HTERT RPE-1 (cell line): ENCODE results near the gene SLCO2B1.

Experiments used
- in situ Hi-C: fragments of 300-500 bp; cut with MboI; formaldehyde crosslinking; loops from 4 replicates; pipeline ENCODE4 v1.14.3; 2020; ENCODE audit warnings: low sequenced_read_pairs

SLCO2B1 gene

DNA sequence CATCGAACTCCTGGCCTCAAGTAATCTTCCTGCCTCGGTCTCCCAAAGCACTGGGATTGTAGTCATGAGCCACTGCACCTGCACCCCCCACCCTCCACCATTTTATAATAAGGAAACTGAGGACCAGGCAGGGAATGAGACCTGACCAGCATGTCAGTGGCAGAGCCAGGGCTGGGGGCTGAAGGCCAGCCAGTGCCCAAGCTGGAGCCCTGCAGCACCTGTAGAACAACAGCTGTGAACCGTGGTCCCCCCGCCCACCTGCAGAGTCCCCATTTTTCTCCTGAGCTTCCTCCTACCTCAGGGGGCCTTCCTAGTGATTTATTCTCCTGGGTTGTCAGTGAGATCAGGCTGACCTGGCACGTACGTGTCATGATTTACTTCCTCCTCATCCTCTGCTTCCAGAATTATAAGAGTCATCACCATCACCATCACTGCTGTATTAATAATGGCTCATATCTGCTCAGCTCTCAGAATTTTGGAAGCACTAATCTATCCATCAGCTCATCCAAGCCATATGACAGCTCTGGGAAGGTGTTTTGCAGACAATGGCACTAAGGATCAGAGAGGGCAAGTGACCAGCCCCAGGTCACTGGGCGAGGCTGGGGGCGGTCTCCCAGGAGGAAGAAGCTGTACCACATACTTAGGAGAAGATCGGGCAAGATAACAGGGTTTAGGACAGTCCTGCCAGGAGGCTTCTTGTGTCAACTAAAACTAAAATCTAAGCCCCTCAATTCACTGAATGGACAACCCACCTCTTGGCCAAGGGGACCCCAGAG lies 5.5 kb upstream of the SLCO2B1 start:
- in situ Hi-C loops = no loop called here

DNA sequence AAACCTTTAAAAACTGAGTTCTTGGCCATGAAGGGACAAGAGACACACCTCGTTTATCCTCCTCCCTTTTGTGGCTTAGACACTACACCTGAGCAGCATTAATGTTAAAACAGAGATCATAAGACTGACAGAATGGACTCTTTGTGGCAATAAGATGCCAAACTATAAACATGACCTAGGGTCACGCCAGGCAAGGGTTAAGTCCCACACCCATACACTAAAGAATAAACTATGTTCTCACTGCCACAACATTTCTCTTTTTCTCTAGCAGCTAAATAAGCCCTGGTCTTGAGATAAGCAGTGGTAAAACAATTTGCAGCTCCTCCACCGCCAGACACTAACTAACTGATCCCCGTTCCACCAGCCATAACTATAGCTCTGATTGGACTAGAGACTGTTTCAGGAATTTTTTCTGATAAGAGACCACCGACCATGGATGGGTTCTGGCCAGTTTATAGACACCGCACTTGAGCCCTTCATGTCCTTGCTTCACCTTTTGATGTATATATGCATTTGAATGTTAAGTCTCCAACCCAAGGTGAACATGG lies 4.9 kb upstream of the SLCO2B1 start:
- in situ Hi-C loops = no loop called here

DNA sequence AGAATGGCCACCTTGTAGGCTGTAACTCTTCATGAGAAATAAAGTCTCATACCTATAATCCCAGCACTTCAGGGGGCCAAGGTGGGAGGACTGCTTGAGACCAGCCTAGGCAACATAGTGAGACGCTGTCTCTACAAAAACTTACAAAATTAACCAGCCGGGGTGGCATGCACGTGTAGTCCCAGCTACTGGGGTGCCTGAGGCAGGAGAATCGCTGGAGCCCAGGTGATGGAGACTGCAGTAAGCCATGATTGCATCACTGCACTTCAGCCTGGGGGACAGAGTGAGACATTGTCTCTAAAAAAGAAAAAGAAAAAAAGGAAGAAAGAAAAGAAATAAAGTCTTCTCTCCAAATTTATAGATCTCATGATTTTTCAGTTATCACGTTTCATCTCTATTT lies 4.2 kb upstream of the SLCO2B1 start:
- in situ Hi-C loops = no loop called here

DNA sequence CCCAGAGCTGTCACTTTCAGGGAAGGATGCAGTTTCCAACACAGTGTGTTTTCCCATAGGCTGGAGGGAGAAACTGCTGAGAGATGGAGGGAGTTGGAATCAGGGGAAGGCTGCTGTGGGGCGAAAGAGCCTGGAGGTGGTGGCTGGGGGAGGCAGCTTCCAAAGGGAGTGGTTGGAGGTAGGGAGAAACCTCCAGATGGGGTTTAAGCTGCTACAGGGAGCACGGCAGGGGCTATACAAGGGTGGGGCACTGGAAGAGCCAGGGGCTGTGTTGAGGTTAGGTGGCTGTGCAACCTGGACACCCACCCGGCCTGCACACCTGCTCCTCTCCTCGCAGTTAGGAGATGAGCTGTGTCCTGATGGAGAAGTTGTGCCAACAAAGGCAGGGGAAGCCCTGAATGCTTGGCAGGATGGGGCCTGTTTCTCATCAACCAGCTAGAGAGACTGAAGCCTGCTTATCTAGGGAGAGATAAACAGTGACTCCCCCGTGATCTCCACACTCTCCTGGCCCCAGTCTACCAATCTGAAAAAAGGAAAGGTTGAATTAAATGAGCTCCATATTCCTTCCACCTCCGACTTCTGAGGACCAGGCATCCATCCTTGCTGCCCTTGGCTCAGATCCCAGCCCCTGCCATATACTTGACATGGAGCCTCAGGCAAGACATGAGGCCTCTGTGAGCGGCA lies 3.6 kb upstream of the SLCO2B1 start:
- in situ Hi-C loops = no loop called here

DNA sequence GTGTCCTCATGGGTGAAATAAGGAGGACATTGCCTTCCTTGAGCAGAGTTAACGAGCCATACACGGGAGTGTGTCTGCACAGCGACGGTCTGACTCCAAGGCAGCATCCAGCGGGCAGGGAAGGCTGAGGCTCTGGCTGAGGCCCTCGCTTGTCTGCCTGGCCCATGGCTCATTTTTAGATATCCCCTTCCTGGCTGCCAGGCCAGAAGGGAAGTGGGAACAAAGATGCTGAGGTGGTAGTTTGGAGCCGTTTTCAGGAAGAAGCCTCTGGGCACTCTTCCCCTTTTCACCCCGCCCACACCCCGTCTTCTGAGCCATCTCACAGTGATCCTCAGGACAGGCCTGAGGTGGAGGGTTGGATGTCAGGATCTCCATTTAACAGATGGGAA lies 3.0 kb upstream of the SLCO2B1 start:
- in situ Hi-C loops = no loop called here

DNA sequence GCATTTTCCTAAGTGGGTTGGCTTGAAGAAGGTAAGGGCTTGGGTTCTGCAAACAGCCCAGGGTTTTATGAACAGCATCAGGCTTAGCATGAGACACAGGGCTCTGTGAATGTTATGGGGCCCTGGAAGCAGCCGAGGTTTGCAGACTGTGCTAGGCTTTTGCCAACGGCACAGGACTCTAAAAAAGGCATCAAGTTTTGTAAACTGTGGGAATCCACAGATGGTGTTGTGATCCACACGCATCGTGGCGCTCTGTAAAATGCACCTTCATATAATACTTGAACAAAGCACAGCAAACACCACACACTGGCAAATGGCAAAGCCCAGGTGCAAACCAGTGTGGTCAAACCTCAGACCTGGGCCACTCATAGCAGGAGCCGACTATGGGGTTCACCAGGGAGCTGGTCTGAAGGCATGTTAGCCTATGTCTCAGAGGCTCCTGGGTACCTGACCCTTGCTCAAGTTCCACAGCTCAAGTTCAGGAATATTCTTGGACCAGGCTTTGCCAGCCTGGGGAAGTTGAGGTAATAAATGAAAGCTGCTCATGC lies 2.4 kb upstream of the SLCO2B1 start:
- in situ Hi-C loops = no loop called here

DNA sequence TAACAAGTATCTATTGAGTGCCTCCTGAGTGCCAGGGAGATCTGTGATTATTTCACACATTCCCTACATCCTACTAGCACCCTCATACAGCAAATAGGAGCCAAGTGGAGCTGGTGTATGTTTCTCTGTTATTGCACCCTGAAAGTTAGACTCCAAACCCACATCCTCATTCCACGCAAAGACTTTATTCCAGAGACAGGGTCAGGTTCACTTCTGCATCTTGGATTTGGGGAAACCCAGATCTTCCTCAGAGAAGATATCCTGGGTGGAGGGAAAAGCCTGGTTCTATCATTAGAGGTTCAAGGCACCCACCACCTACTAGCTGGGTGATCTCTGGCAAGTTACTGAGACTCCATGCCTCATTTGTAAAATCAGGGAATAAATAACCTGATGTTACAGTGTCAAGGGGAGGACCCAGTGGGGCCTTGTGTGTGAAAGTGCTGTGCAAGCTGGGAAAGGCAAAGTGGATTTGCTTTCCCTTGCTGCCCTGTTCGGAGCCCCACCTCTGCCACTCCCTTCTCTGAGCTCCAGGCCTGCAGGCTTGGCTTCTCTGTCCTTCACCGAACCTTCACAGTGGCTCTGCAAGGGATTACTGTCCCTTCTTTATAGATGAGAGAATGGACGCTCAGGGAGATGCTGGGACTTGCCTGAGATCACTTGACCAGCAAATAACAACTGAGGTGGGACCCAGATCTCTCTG lies 991 bp upstream of the SLCO2B1 start:
- in situ Hi-C loops = no loop called here

DNA sequence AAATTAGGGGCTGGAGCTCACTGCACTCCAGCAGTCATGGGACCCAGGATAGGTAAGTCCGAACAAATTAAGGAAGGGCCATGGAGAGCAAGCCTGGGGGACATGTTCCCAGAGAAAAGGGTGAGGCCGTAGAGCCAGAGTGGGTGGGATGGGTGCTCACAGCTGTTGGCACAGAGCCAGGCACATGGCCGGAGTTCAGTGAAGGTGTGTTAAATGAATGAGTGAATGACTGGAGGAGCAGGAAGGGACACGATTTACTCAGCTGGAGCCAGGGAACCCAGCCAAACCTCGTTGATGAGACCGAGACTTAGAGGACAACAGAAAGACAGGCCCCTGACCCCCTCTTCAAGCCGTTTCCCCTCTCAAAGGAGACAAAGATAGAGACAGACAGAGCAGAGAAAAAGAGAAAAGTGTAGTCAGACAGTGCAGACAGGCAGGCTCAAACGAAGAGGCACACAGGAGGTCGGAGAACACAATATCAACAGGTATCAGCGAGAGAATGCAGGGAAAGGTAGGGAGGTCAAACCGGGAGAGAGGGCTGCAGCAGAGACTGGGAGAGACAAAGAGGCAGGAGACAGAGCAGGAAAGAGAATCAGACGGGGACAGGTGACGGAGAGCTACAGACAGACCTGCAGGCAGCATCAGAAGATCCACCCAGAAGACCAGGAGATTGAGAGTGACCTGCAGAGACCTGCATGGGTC lies 590 bp downstream of the SLCO2B1 start:
- in situ Hi-C loops = no loop called here

DNA sequence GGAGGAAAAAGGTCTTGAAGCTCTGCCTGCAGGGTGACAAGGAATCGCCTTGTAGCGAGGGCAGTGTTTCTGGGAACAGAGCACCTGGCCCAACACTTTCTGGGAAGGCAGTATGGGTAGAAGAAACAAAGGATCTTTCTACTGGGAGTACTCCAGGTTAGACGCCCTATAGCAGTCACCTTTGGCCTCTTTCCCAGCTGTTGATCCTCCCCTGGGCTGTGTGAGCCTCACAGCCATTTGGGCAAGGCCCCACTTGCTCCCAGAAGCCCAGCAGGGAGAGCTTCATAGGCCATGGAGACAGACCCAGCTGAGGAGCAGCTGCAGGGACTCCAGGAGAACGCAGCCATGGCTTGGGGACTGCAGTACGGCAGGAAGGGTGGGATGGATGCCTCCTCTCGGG lies 1.2 kb downstream of the SLCO2B1 start:
- in situ Hi-C loops = no loop called here

DNA sequence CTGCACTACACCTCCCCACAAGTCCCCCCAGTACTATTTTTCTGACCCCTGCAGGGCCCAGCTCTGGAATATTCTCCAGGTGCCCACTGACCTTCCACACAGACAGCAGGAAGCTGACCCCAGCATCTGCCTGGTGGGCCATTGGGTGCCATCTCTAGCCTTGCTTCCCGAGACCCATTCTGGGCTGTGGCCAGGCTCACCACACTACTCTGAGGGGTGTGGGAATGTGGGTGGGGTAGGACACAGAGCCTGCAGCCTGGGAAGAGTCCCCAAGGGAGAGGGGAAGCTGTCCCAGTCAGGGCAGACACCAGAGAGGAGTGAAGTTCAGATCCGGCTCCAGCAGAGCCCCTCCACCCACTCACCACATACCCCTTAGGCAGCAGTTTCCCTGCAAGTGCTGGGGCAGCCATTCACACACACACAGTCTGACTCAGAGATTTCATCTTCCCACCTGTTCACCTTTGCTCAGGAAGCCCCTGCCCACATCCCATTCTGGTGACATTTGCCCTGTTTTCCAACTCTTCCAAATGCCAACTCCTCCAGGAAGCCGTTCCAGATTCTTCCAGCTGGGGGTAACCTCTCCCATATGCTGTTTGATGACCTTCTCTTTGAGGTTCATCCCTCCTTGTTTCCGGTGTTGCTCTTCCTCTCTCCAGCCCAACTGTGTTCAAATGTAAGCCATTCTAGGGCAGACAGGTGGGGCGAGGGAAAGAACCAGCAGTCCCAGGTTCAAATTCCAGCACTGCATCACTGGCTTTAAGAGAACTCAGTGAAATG lies 1.9 kb downstream of the SLCO2B1 start:
- in situ Hi-C loops = no loop called here

DNA sequence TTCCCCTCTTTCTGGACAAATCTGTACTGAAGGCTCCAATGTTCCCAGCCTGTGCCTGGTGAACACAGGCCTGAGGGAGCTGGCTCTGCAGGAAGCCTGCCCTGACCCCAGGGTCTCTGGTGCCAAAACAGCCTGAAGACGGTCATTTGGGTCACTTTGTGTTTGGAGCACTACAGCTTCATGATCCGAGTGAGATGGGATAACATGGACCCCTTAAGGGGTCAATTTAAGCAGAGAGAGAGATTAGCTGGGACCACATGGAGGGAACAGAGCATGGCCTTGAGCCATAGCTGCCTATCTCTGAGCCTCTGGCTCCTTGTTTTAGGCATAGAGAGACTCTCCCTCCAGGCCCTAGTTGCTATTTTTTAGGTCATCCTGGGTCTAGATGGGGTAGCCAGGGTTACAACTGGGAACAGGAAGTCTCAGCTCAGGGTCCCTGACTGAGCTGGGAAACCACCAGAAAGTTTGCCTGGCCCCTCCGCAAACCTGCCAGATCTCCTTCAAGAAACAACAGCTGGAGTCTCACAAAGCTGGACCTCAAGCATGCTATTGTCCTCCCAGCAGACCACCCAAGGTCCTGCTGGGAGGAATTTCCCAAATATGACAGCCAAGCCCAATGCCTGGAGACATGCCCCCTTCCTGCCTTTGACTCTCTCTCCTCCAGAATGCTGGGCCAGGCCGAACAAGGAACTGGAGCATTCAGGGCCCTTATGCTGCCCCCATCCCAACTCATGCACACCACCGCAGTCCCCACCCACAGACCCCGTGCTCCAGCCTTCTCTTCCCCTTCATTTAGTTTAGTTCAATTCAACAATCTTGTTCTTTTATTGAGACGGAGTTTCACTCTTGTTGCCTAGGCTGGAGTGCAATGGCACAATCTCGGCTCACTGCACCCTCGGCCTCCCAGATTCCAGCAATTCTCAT lies 4.0 kb downstream of the SLCO2B1 start:
- in situ Hi-C loops = no loop called here

DNA sequence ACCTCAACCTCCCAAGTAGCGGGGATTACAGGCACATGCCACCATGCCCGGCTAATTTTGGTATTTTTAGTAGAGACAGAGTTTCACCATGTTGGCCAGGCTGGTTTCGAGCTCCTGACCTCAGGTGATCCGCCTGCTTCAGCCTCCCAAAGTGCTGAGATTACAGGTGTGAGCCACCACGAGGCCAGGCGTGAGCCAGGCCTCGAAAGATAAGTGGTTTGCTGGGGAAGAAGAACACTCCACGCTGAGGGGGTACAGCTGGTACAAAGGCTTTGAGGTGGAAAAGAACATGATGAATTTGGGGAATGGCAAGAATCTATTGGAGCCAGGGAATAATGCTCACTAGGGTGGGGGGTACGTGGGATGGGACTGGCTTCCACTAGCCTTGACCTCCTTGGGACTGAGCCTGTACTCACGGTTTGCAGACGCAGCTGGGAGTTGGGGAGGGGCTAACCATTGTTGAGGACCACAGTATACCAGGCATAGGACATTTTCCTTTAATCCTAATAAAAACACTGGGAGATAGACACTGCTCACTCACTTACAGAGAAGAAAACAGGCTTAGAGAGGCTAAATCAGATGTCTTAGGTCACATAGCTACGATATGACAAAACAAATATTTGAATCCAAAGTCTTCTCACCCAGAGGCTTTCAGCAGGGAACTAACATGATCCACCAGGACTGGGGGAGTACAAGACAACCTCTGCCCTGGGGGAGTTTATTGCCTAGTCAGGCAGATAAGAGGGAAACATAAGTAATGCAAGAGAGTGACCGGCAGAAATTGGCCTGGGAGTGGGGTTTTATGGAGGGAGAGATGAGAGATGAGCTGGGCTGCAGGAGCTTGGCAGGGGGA lies 4.9 kb downstream of the SLCO2B1 start:
- in situ Hi-C loops = no loop called here

DNA sequence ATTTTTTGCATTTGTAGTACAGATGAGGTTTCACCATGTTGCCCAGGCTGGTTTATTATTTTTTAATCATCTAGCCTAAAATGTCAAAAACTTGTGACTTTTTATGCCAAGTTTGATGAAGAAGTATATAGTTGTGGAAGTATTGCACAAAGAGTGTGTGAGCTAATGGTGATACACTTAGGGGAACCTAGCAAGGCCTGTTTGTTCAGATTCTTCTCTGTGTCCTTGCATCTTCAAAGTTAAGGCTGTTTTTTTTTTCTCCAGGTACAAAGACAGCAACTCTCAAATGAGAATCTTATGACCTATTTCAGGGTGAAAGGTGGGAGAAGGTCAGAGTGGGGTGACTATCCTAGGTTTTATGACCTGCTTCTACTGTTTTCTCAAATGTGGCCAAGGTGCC lies 7.3 kb downstream of the SLCO2B1 start:
- in situ Hi-C loops = no loop called here

DNA sequence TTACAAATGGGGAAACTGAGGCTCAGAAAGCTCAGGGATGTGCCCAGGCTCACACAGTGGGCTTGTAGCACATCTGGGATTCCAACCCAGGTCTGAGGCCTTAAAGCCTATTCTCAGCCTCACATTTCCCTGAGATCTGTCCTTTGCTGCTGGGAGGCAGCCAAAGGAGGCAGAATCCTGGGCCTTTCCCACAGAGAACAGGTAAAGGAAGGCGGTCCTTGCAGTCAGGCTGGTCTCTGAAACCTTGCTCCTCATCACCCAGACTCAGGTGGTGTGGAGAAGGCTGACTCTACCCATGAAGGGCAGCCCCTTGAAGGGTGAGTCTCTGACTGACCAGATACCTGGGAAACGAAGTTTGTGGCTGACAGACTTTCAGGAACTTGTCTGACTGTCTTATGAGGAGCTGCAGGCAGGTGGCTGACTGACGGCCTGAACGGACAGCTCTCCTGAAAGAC lies 7.8 kb downstream of the SLCO2B1 start:
- in situ Hi-C loops = no loop called here

DNA sequence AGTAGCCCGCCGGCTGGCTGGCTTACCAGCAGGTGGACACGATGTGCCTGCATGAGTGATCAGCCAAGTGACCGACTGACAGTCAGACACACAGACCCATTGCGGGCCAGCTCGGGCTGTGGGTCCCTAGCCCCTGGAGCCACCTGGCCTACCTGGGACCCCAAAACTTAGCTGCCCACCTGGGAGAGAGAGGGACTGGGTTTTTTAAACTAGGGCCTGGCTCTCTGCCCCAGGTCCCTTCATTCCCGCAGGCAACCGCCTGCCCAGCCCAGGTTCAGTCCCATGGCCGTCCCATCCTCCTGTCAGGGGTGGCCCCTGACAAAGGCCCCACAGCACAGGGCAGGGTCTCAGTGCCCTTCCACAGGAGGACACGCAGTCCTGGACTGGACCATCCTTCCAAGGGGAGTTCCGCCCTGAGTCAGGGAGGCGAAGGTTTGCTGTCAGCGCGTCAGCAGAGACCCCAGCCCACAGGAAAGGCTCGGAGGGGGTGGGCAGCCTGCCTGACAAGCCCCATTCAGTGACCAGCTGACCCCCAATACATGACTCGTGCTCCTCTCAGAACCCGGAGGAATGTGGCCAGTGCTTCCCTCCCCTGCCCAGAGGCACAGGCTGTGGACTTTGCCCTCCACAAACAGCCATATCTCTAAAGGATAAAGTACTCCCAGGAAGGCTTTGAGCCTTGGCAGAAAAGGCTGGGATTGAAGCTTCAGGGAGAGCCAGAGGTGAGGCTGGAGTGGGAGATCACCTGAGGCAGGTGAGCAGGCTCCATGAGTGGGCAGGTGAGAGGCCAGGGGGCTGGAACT lies 8.4 kb downstream of the SLCO2B1 start:
- in situ Hi-C loops = no loop called here

DNA sequence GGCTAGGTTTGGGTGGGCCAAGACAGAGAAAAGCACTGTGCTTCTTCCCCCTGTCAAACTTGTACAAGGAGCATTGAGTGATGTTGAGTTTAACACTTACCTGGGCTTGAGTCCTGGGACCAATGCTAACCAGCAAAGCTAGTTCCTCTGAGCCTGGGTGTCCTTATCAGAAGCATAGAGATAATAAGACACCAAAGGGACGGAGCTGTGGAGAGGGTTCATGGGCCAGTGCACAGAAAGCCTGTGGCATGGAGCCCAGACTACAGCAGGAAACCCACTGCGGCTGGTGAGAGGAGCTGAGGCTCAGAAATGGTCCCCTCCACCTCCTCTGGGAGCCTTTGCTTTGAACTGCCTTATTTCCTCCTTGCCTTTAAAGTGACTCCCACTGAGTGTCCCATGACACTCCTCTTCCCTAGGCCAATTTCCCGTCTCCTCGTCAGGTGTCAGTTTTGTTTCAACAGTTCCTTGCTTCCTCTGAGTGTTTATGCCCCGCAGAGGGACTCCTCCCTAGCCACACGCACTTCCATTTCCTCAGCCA lies 9.4 kb downstream of the SLCO2B1 start:
- in situ Hi-C loops = no loop called here

DNA sequence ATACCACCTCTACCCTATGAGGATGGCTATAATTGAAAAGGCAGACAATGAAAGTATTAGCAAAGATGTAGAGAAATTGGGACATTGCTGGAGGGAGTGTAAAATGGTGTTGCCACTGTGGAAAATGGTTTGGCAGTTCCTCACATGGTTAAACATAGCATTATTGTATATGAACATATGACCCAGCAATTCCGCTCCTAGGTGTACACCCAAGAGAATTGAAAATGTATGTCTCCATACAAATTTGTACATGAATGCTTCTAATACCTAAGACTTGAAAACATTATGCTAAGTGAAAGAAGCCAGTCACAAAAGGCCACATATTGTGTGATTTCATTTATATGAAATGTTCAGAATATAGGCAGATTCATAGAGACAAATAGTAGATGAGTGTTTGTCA lies 10.0 kb downstream of the SLCO2B1 start:
- in situ Hi-C loops = no loop called here
